Measurements from ENCODE around the gene ETFBKMT. TPM values are rescaled to one million over a fixed set of nuclear protein-coding genes. Genes with fewer than 3 reads are reported as not detected.

Gene ETFBKMT, protein sequence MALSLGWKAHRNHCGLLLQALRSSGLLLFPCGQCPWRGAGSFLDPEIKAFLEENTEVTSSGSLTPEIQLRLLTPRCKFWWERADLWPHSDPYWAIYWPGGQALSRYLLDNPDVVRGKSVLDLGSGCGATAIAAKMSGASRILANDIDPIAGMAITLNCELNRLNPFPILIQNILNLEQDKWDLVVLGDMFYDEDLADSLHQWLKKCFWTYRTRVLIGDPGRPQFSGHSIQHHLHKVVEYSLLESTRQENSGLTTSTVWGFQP
- 3.3 and 5.9 TPM in 2 replicates for total RNA-seq

DNA sequence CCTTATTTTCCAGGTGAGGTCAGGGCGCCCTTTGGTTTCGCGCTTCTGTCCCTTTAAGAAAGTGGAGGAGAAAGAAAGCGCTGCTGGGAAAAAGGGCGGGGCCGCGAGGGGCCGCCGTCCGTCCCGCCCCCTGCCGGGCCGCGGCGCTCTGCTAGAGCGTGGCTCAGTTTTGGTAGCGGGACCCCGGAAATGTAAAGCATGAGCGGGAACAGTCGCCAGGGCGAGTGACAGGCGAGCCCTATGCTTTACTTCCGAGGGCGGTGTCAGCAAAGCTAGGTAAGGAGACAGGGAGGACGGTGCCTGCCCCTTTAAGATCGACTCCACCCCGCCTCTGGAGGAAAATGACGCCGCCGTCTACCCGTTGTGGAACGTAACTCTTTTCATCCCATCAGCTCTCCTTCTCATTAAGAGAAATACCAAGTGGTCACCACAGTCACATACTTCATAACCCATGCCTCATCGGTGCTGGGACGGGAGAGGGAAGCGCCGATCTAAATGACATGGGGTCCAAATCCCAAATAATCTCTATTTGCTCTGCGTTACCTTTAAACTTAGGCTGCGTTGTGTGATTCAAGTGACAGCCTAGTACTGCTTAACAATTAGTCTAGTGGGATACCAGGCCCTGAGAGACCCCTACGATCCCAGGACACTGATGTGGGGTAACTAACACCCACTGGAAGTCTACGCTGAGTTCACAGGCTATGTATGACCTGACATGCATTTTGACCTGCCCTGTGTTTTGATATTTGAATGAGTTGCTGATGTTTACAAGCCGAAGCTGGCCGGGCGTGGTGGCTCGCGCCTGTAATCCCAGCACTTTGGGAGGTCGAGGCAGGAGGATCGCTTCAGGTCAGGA is at the start of gene ETFBKMT:
ETFBKMT (plus strand) TSS at position 602 of the 856 bp plus-strand sequence. CDS start 2,266 bp downstream, outside the sequence.

Other genes with a start within 250 kb of the ETFBKMT start
- gene DENND5B, start 68.6 kb upstream of the ETFBKMT start, total RNA-seq: 7.9 and 8.5 TPM in 2 replicates
- 11.2 and 11.3 TPM in 2 replicates for gene AMN1, start 69.3 kb downstream of the ETFBKMT start, total RNA-seq

All from uterine smooth muscle cell (primary cell).